GM21528 (cell line): ENCODE data around the gene NFAM1.

Source experiments
- ATAC-seq: cut with Tn5 transposase; IDR thresholded peaks from one replicate; pipeline ENCODE4 v1.9.1; 2021; ENCODE audit warnings: mild to moderate bottlenecking, moderate library complexity; ENCODE audit not compliant: unreplicated experiment, low FRiP score

The NFAM1 gene

GRCh38 chr22:42432020-42432596 lies at the start of gene NFAM1:
Gene NFAM1 (minus strand): TSS chr22:42432403. CDS start chr22:42432357, 46 bp downstream.
- ATAC-seq: no peak

- no peak for ATAC-seq
These were observed 42.9 kb upstream of the NFAM1 start for GRCh38 chr22:42475122-42475521.

GRCh38 chr22:42473484-42474193 lies 41.4 kb upstream of the NFAM1 start:
- no peak for ATAC-seq

- no peak for ATAC-seq
These were observed 40.5 kb upstream of the NFAM1 start for GRCh38 chr22:42472671-42473070.

GRCh38 chr22:42471441-42471840 lies 39.2 kb upstream of the NFAM1 start:
- no peak for ATAC-seq

GRCh38 chr22:42470366-42471082 lies 38.3 kb upstream of the NFAM1 start:
- no peak for ATAC-seq

GRCh38 chr22:42468841-42469240 lies 36.6 kb upstream of the NFAM1 start:
- ATAC-seq: no peak

GRCh38 chr22:42462016-42462415 lies 29.8 kb upstream of the NFAM1 start:
- ATAC-seq: no peak

GRCh38 chr22:42461511-42461910 lies 29.3 kb upstream of the NFAM1 start:
- ATAC-seq: no peak

- no peak for ATAC-seq
These were observed 27.3 kb upstream of the NFAM1 start for GRCh38 chr22:42459287-42460063.

GRCh38 chr22:42452916-42453315 lies 20.7 kb upstream of the NFAM1 start:
- ATAC-seq: no peak

GRCh38 chr22:42452456-42452855 lies 20.3 kb upstream of the NFAM1 start:
- ATAC-seq: no peak

- ATAC-seq: no peak
These were observed 19.4 kb upstream of the NFAM1 start for GRCh38 chr22:42451499-42452145.

- no peak for ATAC-seq
These were observed 18.7 kb upstream of the NFAM1 start for GRCh38 chr22:42450862-42451261.

- no peak for ATAC-seq
These were observed 13.9 kb upstream of the NFAM1 start for GRCh38 chr22:42446151-42446550.

GRCh38 chr22:42444077-42444904 lies 12.1 kb upstream of the NFAM1 start:
- ATAC-seq: no peak

GRCh38 chr22:42443240-42444076 lies 11.3 kb upstream of the NFAM1 start:
- ATAC-seq: no peak

GRCh38 chr22:42442748-42443147 lies 10.5 kb upstream of the NFAM1 start:
- no peak for ATAC-seq

- ATAC-seq: no peak
These were observed 8.5 kb upstream of the NFAM1 start for GRCh38 chr22:42440728-42441127.
